Superior temporal gyrus (tissue), 1 donor: ENCODE measurements around the gene HAUS8.
A peak's percentile ranks its signal among the peaks of the same experiment; 100 is the strongest.
"Not testable (repeated sequence)": the region's sequence is repeated elsewhere in the genome, so short reads cannot be mapped to it uniquely, and the experiment has no call there.

ENCODE experiments used
- DNase-seq: peaks from one replicate; pipeline ENCODE4 v3.0.0-alpha.2; 2016; ENCODE audit errors: extremely low spot score

Gene HAUS8

DNA sequence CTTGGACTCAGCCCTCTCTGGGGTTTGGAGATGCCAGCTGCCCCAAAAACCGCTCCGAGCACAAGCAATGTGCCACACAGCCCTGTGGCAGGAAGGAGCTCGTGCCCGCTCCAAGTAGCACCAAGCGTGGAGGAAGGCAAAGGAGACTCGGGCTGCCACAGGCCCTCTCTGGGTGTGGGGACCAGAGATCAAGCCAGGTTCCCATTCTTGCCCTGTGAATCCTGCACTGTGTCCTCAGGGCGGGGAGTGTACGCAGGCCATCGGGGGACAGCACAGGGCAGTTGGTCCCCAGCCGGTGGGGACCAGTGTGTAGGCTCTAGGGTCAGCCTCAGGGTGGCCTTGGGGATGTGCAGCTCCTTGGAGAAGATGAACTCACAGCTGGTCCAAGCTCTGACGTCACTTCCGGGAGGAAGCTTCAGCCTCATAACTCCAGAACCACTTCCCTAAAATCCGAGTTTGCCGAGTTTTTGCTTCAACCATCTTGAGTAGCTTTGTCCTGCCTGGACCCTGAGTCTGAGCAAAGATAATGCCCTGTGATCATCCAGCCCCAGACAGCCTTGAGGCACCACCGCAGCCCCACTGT, 39.3 kb downstream of the HAUS8 start:
- DNase-seq = no peak

DNA sequence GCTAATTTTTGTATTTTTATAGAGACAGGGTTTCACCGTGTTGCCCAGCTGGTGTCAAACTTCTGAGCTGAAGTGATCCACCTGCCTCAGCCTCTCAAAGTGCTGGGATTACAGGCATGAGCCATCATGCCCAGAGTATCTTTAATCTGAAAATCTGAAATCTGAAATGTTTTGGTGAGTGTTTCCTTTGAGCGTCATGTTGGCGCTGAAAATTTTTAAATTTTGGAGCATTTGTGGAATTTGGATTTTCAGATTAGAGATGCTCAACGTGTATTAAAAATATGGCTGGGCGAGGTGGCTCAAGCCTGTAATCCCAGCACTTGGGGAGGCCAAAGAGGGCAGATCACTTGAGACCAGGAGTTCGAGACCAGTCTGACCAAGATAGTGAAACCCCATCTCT, 43.5 kb downstream of the HAUS8 start:
- no peak for DNase-seq

DNA sequence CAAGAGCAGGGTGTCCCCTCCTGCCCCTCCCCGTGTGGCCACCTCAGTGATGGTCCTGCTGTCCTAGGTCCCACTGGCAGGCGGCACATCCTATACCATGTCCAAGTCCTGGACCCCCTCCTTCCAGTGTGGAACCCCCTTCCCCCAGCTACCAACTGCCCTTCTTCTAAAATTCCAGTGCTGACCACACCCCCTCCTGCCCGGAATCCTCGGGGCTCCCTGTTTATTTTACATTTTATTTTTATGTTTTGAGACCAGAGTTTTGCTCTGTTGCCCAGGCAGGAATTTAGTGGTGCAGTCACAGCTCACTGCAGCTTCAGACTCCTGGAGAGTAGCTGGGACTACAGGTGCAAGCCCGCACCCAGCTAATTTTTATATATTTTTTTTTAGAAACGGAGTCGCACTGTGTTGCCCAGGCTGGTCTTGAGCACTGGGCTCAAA, 47.7 kb downstream of the HAUS8 start:
- no peak for DNase-seq

DNA sequence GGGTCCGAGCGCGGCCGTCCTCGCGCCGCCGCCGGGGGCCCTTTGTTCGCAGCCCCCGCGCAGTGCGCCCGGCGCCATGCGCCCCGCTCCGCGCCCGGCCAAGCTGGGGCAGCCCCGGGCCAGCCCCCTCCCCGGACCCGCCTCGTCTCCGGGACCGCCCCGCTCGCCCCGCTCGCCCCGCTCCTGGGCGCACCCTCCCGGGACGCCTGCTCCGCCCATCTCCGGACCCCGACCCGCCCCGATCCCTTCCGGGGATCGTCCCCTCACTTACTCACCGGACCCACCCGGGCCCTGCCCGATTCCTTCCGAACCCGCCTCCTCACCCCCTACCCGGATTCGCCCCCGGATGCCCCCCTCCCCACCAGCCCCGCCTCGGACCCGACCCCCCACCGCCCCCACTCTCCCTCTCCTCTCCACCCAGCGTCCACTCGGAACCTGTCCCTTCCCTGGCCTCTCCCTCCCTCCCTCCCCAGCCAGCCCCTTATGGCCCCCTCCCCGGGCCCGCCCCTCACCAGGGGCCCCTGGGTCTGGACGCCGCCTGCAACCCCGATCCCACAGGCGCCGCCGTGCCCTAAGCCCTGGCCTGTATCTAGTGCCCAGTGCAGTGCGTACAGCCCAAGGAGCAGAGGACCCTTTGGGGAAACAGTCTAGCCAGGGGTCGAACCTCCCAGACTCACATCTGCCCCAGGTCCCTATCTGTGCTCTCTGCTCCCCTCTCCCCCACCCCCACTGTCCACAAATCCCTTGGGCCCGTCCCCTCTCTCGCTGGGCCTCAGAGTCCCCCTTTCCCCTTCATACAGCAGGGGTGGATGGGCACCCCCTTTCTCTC, 48.3 kb downstream of the HAUS8 start, which contains the start of gene CPAMD8:
CPAMD8 (minus strand) TSS at position 105 of the 829 bp plus-strand sequence. CDS start 168 bp downstream, outside the sequence.
- no peak for DNase-seq

DNA sequence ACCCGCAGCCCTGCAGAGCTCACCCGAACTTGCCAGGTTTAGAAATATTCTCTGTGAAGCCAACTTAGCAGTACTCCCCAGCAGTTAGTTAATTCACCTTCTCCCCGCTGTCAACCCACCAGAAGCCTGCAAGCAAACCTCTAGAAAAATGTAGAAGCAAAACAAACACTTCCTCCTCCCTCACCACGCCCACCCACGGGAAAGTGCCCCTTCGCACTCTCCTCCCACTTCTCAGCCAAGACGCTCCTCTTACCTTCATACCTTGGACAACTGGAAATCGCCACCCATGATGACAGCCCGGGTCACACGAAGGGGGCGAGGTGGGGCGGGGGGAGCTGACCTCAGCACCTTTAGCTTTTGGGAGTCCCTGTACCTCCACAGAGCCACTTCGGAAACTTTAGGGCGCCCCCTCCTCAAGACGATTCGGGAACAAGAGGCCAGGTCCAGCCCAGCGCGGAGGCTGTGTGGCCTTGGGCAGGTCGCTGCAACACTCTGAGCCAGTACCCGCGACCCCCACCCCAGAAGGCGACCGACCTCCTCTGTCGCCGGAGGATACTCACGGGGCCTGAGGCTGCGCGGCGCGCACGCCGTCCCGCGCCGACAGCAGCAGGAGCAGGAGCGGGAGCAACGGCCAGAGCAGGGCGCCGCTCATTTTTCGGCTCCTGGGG, 49.1 kb downstream of the HAUS8 start:
- DNase-seq = no peak

DNA sequence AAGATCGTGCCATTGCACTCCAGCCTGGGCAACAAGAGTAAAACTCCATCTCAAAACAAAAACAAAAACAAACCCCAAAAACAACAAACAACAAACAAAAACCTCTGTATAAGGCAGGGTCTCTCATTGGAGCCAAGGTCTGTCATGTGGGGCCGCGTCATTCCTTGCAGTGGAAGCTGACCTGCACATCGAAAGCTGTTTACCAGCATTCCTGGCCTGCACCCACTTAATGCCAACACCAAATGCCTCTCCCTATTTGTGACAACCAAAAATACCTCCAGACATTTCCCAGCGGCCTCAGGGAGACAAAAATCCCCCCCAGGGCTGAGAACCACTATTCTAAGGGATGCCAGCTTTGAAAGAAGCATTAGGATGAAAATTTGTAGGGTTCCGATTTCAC, 49.9 kb downstream of the HAUS8 start:
- DNase-seq = no peak

DNA sequence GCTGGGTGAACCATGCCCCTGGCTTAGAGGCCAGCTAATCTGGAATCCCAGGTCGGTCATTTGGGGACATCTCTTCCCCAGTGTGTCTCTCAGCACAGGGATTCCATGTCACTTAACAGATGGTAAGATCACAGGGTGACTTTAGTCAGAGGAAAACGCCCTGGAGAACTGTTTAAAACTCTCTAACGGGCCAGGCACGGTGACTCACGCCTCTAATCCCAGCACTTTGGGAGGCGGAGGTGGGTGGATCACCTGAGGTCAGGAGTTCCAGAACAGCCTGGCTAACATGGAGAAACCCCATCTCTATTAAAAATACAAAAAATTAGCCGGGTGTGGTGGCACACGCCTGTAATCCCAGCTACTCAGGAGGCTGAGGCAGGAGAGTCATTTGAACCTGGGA, 50.3 kb downstream of the HAUS8 start:
- not testable (repeated sequence) for DNase-seq

DNA sequence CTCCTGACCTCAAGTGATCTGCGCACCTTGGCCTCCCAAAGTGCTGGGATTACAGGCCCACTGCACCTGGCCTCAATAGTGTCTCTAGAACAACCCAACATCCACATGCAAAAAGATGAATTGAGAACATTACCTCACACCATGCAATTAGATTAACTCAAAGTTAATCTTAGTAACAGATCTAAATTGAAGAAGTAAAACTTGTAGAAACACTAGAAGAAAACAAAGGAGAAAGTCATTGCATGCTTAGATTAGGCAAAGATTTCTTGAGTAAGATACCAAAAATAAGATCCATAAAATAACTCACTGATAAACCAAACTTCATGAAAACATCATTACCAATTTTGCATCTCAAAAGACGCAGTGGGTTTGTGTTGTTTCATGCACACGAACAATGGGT, 51.4 kb downstream of the HAUS8 start:
- DNase-seq = no peak

DNA sequence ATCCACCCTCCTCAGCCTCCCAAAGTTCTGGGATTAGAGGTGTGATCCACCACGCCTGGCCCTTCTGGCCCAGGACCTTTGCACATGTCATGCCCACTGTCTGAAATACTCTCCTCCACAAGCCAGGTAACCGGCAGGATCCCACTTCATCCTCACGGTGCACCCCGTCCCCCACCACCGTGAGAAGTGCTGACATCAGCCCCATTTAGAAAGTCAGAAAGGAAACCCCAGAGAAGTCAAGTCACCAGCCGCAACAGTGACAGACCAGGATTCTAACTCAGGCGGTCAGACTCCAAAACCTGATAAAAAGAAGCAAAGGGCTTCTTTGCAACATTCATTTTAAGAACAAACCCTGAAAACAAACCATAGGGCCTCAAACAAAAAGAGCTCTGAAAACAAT, 52.5 kb downstream of the HAUS8 start:
- no peak for DNase-seq

DNA sequence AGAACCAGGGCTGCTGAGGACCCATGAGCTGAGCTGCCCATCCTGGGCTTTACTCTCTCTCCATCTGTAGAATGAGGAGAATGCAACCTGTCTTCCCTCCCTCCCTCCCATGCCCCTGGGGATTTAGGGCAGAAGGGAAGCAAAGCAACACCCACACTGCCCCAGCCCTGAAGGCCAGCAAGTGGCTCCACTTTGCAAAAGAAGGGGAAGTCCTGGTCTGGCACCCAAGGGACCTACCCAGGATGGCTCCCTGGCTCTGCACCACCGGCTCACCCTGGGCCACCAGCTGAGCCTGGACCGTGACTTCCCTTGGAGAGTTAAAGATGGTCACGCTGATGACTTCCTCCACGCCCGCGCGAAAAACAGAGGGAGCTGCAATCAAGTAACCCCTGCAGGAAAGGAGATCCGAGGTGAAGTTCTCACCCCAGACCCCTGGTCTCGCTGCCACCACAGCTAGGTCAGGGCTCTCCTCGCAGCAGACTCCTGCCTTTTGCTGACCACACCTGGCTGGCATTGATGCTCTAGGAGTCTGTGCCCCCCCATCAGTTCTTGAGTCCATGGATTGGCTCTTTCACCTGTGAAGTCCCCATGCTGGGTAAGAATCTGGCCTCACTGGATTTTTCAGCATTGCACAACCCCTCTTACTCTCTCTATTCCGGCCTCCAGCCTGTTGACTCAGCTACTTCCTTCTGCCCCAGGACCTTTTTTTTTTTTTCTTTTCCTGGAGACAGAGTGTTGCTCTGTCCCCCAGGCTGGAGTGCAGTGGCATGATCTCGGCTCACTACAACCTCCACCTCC, 53.3 kb downstream of the HAUS8 start:
- no peak for DNase-seq

DNA sequence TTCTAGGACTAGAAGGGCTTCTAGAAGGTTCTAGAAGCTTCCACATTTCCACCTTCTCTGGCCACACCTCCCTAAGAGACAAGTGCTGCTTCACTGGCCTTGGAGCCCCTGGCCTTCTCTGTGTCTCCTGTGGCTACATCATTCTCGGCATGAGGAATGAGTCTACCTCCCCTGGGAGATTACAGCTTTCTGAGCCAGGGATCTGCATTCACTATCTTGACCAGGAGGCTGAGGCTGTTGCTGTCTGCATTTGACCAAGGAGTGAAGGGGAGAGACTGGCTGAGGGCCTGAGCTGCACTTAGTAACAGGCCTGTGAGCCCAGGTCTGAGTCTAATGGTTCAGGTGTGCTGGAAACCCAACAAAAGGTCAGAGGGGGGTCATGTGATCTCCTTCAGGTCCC, 53.9 kb downstream of the HAUS8 start:
- no peak for DNase-seq

DNA sequence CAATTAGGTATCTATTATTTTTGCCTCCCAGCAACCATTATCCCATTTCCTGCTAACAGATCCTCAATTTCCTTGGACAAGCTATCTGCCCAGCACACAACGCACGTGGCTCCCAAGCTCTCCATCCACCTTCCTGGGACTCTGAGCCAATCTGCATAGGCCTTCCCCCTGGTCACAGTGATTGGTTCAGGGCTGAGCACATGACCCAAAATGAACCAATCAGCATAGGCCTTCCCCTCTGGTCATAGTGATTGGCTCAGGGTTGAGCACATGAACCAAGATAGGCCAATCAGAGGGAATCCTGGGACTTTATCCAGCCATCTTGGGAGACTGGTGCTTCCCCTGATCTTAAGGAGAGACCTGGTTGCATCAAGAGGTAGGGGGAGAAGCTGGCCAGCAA, 54.4 kb downstream of the HAUS8 start:
- no peak for DNase-seq

DNA sequence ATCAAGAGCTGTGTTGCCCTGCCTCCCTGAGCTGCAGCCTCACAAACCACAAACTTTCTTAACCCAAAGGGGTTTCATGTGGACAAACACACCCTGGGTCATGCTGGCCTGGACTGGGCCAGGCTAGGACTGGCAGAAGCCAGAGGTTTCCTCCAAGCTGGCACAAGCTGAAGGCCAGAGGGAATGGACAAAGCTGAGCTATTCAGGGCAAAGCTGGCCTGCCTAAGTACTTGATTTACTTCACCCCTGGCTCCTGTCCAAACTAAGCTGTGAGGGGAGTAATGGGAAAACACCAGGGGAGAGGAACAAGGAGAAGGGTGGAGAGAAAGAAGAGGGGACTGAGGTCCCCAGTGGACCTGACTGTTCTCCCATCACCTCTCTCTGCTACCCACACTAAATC, 54.9 kb downstream of the HAUS8 start:
- DNase-seq = peak; percentile 16

DNA sequence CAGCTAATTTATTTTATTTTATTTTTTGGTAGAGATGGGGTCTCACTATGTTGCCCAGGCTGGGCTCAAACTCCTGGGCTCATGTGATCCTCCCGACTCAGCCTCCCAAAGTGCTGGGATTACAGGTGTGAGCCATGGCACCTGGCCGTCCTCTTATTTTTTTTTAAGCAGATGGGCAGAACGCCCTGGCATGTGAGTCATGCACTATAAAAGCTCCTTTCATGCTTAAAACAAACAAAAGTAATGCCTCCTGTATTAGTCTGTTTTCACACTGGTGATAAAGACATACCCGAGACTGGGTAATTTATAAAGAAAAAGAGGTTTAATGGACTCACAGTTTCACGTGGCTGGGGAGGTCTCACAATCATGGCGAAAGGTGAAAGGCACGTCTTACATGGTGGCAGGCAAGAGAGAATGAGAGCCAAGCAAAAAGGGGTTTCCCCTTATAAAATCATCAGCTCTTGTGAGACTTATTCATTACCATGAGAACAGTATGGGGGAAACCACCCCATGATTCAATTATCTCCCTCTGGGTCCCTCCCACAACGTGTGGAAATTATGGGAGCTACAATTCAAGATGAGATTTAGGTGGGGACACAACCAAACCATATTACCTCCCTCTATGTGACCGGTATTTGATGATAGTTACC, 60.9 kb downstream of the HAUS8 start:
- not testable (repeated sequence) for DNase-seq

DNA sequence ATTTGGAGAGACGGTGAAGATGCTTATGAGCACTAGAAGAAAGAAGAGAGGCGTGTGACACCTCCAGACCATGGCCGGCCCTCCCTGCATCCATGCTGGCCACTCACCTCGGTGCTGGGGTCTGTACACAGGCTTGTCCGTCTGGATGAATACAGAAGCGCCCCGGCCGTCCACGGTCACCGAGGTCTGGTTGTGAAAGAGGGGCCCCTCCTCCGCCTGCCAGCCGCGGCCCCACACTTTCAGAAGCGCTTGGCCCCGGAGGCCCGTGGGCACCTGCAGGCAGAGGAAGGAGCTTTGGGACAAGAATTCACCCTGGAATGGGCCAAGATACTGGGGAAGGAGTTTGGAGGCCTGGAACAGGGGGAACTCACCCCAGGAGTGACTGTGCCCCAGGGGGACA, 63.8 kb downstream of the HAUS8 start:
- DNase-seq = no peak

DNA sequence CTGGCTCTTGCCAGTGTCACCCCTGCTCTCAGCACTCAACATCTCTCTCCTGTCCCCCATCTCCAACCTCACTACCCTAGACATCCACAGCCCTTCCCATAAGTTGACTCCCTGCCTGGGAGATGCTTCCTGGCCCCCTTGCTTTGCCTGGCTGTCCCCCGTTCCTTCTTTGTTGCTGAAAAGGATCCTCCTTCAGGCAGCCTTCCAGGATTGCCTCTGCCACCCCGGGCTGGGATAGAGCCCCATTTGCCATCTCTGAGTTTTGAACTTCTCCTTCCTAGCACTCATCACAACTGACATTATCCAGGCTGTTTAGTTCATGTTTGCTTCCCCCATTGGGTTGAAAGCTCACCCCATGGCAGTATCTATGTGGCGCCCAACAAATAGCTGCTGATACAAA, 68.7 kb downstream of the HAUS8 start:
- DNase-seq = no peak

DNA sequence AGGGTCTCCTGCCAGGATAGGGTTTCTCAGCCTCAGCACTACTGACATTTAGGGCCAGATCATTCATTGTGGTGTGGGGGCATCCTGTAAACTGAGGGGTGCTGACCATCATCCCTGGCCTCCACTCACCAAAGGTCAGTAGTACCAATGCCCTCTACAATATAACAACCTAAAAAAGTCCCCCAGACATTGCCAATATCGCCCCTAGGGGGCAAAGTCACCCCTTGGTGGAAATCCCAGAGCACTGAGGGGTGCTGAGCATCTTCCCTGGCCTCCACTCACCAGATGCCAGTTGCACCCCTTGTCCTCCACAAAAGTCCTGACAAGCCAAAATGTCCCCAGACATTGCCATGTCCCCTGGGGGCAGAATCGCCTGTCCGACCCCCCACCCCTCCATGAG, 70.3 kb downstream of the HAUS8 start:
- DNase-seq = no peak

DNA sequence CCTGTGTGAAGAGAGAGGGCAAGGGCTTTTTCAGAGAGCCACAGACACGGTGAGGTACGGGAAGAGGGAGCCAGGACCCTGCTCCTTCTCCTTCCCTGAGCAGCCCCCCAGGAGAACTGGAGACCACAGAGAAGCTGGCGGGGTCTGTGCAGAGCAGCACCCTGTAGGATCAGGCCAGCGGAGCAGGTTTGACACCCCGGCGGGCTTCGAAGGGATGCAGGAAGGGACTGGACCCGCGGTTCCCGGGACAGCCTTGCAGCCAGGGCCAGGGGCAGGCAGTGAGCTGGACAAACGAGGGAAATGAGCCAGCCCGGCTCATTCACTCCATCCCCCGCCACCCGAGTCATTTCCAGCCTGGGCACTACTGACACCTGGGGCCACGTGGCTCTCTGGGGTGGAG, 70.9 kb downstream of the HAUS8 start:
- no peak for DNase-seq

DNA sequence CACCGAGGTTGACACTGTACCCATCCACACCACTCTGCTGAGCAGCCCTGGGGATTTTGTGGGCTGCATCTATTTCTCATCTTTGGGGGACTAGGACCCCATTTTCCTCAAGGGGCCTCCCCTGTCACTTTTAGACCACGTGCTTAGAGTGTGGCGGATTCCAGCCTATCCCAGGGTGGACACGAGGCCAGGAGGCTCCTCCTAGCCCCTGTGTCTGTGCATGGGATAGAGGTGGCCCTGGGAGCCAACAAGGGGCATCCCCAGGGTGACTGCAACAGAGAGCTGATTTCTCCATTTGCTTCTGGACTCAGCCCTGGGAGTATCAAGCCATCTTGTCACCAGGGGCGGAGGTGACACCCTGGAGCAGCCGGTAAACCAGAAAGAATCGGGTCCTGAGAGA, 72.8 kb downstream of the HAUS8 start:
- no peak for DNase-seq

DNA sequence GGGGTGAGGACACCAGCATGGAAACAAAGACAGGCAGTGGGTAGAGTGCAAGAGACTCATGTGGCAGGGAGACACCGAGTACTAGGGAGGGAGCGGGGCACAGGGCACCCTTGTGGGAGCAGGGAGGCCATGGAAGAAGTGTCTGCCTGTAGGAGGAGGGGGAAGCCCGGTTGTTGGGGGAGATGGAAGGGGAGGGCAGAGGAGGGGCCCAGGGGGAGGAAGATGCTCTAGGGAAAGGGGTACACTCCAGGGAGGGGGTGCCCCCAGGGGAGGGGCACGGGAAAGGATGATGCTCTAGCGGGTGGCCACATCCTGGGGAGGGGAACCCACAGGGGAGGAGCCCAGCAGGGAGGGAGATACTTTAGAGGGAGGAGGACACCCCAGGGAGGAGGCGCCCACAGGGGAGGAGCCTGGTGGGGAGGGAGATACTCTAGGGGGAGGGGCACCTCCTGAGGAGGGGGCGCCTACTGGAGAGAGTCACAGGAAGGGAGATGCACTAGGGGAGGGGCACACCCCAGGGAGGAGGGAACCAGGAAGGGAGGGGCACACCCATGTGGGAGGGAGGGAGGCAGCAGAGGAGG, 73.6 kb downstream of the HAUS8 start:
- no peak for DNase-seq
